Occipital lobe (tissue), 2 donors: ENCODE results near the gene VPREB1. TPM values are rescaled to one million over a fixed set of nuclear protein-coding genes. Genes with fewer than 3 reads are reported as not detected.
"Not testable (repeated sequence)": the region's sequence is repeated elsewhere in the genome, so short reads cannot be mapped to it uniquely, and the experiment has no call there.

Experiments used
- DNase-seq: peaks from one replicate; lab custom pipeline; 2025; lab: John Stamatoyannopoulos, UW
- total RNA-seq: library from RNA; depleted of rRNA; stranded (reverse); fragments of >200 nt; gene quantifications from one replicate; pipeline ENCODE4 v1.2.3, GENCODE V29; 2014

VPREB1 gene
- total RNA-seq, 1 donor from 2014 or later, result not detected

DNA sequence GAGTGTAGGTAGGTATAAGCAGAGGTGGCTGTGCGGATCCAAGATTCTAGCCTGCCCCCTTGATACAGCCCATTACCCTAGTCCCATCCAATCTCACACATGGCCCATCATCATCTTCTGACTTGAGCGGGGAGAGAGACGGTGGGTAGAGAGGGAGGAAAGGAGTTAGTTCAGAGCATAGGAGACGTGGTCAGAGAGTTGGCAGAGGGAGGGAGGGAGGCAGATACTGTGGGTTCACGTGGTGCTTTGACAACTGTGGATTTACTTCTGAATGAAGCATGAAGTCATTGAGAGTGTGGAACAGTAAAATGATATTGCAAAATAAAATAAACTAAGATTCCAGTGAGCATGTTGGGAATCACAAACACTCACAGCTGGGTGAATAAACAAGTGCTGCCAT is 31.4 kb upstream of the VPREB1 start:
- no peak for DNase-seq

DNA sequence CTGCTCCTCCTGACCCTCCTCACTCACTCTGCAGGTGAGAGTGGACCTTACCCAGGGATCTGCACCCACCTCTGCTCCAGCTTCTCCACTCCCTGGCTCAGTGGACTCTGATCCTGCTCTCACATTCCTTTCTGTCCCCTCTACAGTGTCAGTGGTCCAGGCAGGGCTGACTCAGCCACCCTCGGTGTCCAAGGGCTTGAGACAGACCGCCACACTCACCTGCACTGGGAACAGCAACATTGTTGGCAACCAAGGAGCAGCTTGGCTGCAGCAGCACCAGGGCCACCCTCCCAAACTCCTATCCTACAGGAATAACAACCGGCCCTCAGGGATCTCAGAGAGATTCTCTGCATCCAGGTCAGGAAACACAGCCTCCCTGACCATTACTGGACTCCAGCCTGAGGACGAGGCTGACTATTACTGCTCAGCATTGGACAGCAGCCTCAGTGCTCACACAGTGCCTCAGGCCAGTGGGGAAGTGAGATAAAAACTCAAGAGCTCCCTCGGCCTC is 29.7 kb upstream of the VPREB1 start:
- DNase-seq, result no peak

DNA sequence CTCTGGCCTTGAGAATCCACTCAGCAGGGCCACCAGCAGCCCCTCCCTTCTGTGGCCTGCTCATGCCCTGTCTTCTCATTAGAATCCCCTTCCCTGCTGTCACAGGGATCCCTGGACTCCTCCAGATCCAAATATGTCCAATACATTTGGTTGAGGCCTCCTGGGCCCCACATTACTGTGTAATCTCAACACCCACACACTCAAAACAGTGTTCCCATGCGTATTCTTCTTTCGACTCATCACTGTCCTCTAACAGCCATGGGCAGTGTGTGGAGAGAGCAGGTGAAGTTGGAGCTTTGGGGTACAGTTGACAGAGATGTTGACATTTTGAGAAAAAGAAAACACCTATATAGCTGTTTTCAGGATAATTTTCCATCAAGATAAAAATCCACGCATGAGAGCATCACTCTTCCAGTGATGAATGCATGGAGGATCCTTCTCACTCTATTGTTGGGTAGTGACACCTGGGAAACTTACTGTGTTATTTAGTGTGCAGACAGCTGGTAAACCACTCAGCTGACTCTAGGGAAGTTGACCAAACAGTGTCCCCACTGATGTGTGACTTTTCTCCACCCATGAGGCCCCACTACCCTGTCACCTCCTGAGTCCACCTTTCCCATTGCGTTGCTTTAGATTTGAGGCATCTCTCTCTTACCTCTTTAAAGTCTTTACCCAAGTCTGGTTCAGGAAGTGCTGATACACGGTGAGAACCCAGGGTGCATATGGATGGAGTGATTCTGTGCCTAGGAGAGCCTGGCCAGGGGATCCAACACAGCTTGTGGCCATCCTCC is 28.7 kb upstream of the VPREB1 start:
- DNase-seq, result no peak

DNA sequence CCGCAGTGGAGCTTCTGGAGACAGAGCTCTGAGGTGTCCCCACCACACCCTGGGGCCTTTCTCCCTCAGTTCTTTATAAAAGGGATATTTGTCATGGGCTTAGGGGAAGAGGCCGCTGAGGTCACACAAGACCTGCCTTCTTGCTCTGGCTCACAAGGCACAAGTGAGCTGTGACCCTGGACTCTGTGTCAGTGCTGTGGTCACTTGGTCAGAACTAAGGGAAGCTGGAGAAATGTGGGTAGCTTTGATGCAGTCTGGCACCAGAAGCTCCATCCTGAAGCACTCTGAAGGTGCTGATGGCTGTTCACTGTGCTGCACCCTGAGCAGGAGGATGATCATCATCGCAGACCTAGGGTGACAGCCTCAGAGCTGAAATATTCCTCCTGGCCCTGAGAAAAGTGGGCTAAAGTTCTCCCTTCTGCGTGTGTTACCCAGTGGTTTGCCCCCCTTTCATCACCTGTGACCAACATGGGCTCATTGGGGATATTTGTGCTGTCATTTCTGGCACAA is 28.1 kb upstream of the VPREB1 start:
- DNase-seq, result no peak

DNA sequence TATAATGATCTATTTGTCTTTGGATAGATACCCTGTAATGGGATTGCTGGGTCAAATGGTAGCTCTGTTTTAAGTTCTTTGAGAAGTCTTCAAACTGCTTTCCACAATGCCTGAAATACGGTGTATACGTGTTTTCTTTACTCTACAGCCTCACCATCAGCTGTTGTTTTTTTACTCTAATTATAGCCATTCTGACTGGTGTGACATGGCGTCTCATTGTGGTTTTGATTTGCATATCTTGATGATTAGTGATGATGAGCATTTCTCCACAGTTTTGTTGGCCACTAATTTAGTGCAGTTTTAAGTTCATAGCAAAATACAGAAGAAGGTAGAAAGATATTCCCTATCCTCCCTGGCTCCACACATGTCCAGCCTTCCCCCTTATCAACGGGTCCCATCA is 26.3 kb upstream of the VPREB1 start:
- DNase-seq, result no peak

DNA sequence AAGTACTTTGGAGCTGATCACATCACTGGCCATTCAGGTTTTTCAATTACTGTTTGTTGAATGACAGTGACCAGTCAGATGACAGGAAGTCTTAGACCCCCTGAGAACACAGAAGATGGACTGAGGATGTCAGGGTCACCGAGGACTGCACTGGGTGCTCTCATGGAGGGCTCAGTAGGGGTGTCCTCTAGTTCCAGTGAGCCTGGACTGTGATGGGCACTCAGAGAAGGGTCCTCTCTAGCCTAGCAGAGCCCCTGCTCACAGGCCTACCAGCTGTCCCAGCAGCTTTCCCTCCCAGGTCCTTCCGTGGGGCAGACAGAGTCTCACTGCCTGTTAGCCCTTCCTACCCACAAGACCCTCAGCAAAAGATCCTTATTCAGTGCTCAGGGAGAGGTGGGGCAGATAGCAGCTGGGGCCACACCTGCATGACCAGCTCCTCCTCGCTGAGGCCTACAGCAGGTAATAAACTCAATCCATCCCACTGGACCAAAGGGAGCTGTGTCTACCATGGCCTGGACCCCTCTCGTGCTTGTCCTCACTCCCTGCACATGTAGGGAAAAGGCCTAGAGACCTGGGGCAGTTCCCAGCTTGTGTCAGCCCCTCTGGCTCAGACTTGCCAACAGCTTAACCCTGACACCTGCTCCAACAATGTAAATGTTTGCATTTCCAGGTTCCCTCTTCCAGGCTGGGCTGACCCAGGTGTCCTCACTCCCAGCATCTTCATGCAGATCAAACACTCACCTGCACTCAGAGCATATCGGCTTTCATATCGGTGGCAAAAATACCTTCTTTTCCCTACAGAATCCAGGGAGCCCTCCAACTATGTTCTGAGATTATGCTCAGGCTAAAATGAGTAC is 25.2 kb upstream of the VPREB1 start:
- DNase-seq, result no peak

DNA sequence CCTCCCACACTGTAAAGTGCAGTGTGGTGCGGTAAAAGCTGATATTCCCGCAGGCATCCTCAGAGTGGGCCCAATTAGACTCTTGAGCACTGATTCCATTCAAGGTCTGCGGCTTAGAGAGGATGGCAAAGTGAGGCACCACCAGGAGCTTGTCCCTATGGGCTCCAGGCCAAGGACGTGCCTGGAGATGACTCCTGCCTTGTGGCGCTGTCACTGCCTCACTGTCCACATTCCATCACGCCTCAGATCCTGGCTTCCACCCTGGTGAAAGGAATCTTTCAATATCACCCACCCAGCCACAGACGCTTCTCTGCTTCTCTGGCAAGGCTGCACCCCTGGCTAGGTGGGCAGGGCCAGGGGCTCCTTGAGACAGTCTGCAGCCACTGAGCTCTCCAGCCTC is 23.5 kb upstream of the VPREB1 start:
- not testable (repeated sequence) for DNase-seq

DNA sequence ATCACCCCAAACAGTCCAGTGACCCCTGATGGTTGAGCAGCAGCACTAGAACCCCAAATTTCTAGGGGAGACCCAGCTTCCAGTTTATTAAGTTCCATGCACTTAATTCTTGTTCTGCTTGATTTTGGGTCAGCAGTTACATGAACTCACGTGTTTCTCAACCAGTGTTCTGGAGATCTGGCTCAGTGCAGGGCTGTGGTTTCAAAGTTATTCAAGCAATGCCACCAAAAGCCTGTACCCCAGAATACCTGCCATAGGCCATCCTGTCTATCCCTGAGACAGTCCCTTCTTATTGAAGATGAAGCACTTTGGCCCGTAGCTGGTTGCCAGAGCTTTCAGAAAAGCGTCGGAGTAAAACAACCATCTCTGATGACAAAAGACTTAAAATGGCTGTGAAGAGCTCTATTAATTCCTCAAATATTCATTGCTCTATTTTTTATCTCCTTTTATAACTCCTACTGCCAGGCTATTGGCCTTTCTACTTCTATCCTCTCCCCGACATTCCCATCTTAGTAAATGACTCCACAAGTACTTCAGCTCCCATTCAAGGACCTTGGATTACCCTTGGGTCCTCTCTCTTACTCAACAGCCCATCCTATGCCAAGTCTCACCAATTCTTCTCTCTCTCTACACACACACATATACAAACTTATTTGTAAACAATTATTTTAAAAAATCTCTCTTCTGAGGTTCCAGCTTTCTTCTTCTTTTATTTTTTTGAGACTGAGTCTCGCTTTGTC is 18.0 kb upstream of the VPREB1 start:
- DNase-seq, result no peak

DNA sequence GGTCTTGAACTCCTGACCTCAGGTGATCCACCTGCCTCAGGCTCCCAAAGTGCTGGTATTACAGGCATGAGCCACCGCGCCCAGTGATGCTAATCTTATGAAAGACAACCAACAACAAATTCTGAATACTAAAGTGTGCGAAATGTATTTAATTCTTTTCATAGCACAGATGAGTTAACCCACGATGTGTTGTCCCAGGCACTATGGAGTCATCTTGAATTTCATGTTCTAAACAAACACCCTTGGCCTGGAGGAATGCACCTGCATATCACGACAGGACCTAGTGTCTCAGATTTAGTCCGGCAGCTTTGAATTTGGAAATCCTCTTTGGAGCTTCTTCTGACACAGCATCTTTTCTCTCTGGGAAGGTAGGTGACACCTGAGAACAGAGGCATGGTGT is 16.2 kb upstream of the VPREB1 start:
- DNase-seq, result no peak

DNA sequence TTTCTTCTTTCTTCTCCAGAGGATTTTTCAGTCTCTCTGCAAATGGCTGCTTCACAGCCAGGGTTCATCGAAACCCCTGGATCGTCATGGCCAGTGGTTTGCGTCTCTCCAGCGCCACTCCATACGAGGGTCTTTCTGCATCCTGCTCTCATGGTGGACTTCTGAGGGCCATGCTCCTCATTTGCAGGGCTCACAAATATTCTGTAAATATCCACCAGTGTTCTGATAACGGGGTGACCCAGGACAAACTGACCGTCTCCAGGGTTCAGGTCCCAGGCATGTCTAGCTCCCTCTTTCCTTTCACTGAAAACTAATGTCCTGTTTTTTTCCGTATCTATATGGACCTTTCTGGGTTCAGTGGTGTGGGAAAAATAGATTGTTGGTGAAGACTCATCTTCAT is 15.7 kb upstream of the VPREB1 start:
- no peak for DNase-seq

DNA sequence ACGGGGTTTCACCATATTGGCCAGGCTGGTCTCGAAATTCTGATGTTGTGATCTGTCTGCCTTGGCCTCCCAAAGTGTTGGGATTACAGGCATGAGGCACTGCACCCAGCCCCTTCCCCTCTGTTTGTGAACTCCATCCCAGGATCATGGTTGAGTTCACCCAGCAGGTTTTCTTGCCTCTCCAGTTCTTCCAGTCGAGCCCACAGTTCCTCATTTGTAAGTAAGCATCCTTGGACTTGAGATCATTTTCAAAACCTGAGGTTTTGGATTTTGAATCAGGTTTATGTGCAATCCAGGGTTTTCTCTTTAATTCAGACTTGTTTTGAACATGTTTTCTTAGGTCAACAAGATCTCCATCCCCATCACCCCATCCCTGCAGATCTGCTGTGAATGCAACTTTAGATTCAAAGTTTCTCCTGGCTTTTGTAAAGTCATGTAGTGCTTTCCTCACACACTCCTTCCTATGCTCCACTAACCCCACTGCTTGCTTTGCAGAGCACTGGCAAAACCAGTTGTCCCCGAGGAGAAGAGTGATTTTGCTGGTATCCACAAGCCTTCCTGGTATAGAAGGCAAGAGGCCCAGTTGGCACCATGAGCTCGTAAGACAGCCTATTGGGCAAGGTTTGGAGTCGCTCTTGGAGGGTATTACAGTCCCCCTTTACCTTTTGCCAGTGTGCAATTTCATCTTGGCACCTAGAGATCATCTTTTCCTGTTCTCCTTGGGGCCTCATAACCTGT is 14.7 kb upstream of the VPREB1 start:
- DNase-seq, result no peak

DNA sequence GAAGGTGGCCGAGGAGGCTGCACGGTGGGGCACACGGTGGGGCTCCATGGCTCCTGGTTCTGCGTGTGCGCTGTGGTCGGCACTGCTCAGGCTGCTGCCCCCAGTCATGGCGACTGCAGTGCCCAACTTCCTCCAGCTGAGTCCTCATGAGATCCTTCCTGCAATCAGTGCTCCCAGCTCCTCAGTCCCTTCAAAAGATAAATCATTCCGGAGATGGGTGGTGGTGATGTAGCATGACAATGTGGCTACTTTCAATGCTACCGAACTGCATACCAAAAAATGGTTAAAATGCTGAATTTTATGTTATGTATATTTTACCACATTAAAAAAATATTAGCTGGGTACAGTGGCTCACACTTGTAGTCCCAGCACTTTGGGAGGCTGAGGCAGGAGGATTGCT is 14.1 kb upstream of the VPREB1 start:
- DNase-seq, result no peak

DNA sequence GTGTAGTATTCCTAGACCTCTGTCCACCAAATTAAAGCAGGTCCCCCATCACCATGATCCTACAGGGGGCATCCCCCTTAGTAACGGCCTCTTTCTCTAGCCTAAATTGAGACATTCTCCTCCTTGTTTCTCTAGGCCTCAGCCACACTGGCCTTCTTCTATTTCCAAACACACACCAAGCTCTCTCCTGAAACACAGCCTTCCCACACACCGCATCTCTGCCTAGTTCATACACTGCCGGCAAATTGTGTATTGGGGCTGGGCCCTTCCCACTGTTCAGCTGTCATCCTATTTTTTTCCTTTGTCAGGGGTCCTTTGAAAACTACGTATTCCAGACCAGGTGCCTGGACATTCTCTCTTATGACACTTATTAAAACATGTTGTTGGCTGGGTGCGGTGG is 11.5 kb upstream of the VPREB1 start:
- no peak for DNase-seq

DNA sequence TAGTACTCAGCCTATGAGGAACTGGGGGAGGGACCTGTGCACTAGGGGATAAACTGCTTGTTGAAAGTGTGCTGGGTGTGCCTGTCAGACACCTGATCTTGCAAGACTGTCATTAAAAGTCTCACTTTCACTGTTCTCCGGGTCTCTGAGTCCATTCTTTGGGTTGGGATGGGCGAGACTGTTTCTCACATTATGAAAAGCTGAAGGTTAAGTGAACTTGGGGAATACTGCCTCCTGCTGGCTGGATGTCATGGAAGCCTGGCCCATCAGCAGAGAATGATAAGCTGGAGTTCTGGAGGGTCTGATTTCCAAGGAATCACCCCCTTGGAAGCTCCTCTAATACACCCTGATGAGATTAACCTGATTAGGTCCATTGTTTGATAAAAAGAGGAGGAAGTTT is 9.0 kb upstream of the VPREB1 start:
- no peak for DNase-seq

DNA sequence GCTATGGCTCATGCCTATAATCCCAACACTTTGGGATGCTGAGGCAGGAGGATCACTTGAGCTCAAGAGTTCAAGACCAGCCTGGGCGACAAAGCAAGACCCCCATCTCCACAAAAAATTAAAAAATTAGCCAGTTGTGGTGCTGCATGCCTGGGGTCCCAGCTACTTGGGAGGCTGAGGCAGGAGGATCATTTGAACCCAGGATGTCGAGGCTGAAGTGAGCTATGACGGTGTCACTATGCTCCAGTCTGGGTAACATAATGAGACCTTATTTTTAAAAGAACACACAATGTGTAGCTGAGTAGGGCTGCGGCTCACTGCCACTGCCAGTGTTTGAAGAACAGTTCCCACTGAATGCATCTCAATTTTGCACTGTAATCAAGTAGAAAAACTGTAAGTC is 7.1 kb upstream of the VPREB1 start:
- no peak for DNase-seq

DNA sequence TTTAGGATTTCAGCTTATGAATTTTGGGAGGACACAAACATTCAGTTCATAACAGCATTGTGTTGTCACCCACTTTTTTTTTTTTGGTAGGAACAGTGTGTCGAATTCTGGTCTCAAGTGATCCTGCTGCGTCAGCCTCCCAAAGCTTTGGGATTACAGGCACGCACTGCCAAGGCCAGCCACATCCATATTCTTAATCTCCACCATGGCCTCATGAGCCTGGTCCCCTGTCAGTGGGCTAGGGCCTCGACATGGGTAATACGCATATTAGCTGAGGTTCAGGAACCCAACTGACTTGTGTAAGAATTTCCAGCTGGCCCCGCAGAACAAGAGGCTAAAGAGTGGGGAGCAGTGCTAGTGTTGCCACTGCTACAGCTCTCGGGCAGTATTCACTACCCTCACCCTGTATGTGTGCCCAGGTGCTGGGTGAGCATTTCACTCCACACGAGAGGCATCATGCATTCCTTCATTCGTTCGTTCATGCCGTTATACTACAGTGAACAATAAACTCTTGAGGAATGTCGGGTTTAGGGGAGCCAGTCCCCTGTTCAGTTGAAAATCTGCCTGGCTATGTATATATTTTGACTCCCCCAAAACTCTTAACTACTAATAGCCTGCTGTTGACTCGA is 5.2 kb upstream of the VPREB1 start:
- DNase-seq, result no peak

DNA sequence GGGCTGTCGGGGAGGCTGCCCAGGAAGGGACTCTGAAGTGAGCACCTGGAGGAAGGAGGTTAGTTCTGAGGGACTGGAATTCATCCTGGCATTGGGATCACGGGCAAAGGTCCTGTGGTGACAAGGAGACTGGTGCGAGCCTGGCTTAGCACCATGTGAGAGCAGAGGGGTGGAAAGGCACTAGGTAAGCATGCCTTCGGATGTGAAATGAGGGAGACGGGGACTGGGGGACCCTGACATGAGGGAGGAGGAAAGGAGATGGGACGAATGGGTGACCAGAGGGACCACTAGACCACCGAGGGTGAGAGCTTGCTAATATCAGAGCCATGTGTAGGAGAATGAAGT is 3.1 kb upstream of the VPREB1 start:
- DNase-seq, result no peak

DNA sequence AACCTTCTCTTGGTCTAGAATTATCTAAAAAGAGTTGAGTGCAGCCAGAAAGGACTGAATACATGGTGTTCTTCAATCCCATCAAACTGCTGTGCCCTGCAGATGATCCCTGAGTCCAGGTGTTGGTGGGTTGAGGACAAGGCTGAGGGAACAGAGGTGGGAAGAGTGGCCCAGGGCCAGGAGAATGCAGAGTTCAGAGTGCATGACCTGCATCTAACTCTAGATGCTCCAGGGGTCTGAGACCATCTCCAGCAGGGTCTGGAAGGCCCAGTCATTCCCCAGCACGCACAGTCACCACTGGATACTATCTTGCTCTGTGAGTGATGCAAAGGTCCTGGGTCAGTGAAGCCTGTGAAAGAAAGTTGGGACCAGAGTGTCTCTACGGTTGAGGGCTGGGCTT is 2.1 kb upstream of the VPREB1 start:
- no peak for DNase-seq

DNA sequence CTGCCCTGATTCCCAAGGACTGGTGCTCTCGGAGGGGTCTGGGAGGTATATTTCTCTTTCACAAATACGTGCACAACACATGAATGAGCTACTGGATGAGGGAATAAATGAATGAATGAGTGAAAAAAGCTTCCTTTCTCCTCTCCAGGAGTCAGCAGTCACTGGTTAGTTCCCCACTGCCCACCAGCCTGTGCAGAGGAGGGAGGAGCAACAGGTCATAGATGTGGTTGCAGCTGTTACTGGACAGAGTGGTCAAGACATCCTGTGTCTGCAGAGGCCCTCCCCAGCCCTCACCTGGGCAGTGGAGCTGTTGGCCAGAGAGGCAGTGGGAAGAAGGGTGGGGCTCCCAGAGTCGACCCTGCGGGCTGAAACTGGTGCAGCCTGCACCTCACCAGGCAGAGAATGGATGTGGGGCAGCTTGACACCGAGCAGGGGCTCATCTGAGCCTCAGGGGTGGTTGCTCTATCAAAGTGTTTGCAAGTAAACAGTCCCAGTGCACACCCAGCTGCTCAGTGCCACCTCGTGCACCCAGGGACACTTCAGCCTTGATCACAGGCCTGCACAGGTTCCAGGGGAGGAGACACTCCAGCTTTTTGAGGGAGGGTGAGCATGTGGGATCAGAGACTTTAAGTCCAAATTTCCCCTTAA is 1.4 kb upstream of the VPREB1 start:
- no peak for DNase-seq

DNA sequence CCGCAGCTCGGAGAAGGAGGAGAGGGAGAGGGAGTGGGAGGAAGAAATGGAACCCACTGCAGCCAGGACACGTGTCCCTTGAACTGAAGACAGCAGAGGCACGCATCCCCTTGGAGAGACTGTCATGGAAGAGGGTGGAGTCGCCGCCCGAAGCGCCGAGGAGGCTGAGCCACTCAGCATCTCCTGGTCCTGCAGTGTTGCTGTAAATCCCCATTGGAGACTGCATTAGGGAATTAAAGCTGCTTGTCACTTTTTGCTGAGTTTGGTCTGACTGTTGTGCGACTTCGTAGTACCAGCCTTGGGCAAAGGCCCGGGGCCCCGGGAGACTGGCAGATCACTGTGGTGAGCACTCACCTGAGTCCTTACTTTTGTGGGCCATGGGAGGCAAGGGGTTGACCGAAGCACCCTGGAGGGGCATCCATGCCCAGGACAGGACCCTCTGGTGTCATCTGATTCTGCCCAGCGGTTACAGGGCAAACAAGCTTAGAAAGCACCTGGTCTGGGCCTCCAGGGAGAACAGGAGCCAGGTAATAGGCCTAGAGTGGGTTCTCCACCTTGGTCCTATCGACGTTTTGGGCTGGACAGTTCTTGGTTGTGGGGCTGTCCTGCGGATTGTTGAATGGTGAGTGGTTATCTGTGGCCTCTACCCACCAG is 797 bp downstream of the VPREB1 start:
- no peak for DNase-seq
